ENCODE measurements around the gene ENTPD3. TPM values are rescaled to one million over a fixed set of nuclear protein-coding genes. Genes with fewer than 3 reads are reported as not detected.

ENTPD3 gene, protein sequence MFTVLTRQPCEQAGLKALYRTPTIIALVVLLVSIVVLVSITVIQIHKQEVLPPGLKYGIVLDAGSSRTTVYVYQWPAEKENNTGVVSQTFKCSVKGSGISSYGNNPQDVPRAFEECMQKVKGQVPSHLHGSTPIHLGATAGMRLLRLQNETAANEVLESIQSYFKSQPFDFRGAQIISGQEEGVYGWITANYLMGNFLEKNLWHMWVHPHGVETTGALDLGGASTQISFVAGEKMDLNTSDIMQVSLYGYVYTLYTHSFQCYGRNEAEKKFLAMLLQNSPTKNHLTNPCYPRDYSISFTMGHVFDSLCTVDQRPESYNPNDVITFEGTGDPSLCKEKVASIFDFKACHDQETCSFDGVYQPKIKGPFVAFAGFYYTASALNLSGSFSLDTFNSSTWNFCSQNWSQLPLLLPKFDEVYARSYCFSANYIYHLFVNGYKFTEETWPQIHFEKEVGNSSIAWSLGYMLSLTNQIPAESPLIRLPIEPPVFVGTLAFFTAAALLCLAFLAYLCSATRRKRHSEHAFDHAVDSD
- polyA plus RNA-seq (ENCODE audit: insufficient read length), result 0.46 TPM

DNA sequence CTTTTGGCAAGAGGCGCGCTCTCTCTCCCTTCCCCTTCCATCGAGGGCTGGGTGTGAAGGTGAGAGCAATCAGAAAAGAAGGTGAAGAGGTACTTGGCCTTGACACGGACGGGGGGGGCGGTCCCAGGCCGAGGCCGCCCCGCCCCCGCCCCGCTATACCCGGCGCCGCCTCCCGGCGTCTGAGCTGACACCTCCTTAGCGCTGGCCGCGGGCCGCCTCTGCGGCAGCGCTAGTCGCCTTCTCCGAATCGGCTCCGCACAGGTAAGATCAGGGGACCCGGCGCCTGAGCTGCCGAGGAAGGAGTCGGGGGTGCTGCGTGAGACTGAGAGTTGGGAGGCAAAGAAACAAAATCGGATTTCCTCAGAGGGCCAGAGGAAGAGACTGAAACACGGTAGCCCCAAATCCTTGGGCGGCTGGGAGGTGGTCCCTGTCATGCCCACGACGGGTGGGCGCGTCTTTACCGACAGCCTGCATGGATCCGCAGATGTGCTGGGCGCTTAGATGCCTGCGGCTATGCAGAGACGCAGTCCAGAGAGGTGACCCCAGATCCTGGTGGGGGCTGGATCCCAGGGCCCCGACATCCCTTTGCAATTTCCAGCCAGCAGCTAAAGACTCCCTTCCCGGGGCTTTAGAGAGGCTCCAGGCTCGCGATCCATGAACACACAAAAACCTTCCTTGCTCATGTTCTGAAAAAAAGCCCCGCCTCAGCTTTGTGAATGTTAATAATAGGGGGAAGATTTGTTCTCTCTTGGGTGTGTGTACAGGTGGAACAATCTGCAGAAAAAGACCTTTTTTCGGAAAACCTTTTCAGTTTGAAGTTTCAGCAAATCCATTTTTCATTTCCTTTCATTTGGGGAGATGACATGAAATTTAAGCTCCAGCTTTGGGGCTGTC is at the start of gene ENTPD3:
Gene ENTPD3 (plus strand): TSS at position 184 of the 894 bp plus-strand sequence. CDS start 874 bp downstream, outside the sequence.
- no peak for DNase-seq (ENCODE audit: low read depth)

- no peak for DNase-seq (ENCODE audit: low read depth)
Measured at GRCh38 chr3:40339871-40340270, 47.1 kb upstream of the ENTPD3 start.

DNA sequence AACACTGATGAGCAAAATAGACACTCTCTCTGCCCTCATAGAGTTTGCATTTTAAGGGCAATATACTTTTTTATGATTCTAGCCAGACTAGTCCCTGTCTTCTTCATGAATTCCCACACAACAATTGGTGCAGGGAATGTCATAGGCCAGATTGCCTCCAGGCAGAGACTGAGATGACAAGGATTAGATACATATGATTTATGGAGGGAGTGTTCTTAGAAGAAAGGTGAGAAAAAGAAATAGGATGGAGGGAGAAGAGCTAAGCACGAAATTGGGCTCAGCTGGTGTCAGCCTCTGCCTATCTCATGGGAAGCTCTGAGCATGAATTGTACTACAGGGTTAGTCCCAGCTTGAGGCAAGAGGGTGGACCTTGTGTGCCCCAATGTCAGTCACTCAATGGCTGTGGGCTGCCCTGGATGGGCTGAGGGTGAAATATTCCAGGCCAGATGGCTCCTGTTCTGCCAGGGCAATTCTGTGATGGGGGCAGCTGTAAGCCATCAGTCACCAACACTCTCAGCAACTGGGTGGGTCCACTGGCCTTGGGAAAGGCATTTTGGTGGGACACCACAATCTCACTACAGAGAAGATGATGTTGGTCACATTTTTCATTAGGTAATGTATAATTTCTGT is 46.3 kb upstream of the ENTPD3 start:
- no peak for DNase-seq (ENCODE audit: low read depth)

GRCh38 chr3:40341671-40342070 is 45.3 kb upstream of the ENTPD3 start:
- no peak for DNase-seq (ENCODE audit: low read depth)

DNA sequence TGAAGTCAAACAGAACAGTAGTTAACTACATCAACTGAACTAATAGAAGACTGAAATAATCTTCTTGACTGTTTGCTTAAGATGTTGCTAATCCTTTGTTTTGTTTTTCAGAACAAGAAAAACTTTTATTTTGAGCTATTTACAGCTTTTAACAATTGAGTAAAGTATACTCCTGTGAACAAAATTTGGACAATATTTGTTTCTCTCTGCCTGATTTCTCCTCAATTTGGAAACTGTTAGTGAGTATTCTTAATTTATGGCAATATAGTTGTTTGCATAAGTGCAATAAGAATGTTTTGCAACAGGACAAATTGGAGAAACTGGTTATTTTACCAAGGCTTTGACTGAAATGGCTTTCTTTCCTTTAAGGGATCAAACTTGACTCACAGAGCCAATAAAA is 36.5 kb upstream of the ENTPD3 start:
- no peak for DNase-seq (ENCODE audit: low read depth)

DNA sequence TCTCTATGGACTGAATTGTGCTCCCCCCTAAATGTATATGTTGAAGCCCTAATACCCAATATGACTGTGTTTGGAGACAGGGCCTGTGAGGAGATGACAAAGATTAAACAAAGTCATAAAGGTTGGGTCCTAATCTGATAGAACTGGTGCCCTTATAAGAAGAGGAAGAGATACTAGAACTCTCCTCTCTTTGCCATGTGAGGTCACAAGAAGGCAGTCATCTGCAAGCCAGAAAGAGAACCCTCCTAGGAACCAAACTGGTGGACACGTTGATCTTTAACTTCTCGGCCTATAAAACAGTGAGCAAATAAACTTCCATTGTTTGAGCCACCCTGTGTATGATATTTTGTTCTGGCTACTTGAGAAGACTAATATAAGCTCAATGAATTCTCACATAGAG is 31.6 kb upstream of the ENTPD3 start:
- no peak for DNase-seq (ENCODE audit: low read depth)

DNA sequence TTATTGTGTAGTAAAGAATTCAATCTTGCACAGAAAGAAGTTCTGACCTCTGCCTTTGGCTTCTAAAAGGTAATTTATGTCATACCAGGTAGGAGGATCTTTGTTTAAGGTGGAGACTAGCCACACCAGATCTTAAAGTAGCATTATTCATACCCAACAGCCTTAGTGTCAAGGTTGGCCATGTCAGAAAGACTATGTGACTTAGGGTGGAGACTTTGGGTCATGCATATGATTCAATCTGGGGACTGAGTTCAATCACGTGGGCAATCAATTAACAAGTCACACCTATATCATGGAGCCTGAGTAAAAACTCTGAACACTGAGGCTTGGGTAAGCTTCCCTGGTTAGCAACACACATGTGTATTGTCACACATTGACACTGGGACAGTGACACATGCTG is 28.5 kb upstream of the ENTPD3 start:
- no peak for DNase-seq (ENCODE audit: low read depth)

DNA sequence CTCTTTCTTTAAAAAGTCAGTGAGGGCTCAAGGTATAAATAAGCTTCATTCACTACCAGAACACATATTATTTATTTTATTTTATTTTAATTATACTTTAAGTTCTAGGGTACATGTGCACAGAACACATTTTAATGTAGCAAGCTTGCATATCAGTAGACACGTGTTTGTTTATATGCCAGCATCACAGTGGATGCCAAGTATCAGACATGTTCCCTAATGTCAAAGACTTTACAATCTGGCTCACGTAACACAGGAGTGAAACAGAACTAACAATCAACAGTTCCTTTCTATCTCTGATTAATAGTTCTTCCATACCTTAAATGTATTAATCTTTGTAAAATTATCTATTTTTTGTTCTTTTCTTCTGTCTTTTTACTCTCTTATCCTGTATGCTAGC is 23.3 kb upstream of the ENTPD3 start:
- DNase-seq (ENCODE audit: low read depth), result no peak

GRCh38 chr3:40366203-40367162 is 20.5 kb upstream of the ENTPD3 start:
- DNase-seq (ENCODE audit: low read depth), result no peak

GRCh38 chr3:40369716-40370115 is 17.3 kb upstream of the ENTPD3 start:
- DNase-seq (ENCODE audit: low read depth), result no peak

- DNase-seq (ENCODE audit: low read depth), result no peak
Measured at GRCh38 chr3:40377822-40378221, 9.2 kb upstream of the ENTPD3 start.

DNA sequence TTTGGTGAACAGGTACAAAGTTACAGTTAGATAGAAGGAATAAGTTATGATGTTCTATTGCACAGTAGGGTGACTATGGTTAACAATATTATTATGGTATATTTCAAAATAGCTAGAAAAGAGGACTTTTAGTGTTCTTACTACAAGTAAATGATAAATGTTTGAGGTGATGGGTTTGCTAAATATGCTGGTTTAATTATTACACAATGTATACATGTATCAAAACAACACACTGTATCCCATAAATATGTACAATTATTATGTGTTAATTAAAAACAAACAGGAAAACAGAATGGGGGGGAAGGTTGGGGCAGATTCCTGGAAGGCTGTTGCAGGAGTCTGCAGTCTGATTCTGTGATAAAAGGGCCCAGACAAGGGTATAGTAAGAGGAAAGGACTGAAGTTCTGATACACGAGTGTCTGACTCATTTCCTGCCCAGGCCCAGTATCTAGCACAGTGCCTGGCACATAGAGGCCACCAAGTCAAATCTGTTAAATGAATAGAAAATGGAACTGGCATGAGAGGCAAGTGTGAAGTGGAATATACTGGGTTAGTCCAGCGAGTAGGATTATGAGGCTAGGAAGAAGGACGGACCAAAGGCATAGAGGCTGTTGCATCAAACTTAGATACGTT is 7.2 kb upstream of the ENTPD3 start:
- DNase-seq (ENCODE audit: low read depth), result no peak

DNA sequence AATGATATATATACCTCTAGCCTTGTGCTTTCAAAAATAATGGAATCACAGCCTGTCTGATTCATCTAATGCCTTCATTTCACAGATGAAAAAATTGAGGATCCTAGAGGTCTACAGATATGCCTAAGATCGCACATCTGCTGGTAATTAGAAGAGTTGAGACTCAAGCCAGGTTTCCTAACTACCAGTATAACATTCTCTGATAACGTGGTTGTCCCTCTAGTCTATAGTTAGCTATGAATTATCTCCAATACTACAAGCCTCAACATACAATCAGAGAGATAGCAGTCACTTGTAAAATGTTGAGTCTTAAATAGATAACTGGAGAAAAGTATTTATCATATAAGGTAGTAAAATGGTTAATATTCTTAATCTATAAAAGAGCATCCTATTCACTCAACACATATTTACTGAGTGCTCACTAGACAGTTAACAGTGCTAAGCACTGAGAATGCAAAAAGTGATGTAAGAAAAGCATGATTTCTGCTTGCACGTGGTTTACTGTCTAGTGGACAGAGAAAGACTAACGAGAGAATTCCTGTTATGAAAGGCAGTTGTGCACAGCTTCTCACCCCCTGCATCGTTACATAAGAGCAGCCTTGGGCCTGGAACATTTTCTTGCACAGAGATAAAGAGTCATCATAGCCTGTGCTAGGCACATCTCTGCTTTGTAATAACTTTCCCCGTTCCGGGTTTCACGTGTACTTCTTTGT is 4.9 kb upstream of the ENTPD3 start:
- no peak for DNase-seq (ENCODE audit: low read depth)

- no peak for DNase-seq (ENCODE audit: low read depth)
Measured at GRCh38 chr3:40382617-40382979, 4.4 kb upstream of the ENTPD3 start.

- no peak for DNase-seq (ENCODE audit: low read depth)
Measured at GRCh38 chr3:40386213-40386612, 771 bp upstream of the ENTPD3 start.

GRCh38 chr3:40387895-40388254 is 891 bp downstream of the ENTPD3 start:
- DNase-seq (ENCODE audit: low read depth), result no peak

GRCh38 chr3:40396406-40396805 is 9.4 kb downstream of the ENTPD3 start:
- no peak for DNase-seq (ENCODE audit: low read depth)

GRCh38 chr3:40397129-40397528 is 10.1 kb downstream of the ENTPD3 start:
- no peak for DNase-seq (ENCODE audit: low read depth)

DNA sequence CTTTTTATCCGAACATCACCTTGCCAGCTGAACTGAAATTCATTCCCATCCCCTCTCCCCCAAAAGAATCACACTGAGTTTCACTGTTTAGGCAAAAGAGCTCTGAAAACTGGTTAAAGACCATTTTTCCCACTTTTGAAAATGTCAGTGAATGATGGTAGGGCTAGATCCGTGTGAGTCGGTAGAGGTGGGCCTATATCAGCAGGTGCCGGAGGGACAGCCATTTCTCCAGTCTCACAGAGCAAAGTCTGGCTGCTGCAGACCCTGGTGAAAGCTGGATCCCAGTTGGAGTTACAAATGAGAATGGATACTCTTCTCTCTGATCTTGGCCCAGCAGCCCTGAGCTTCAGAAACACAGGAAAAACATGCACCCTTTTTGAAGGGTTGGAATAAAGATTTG is 10.9 kb downstream of the ENTPD3 start:
- no peak for DNase-seq (ENCODE audit: low read depth)

GRCh38 chr3:40398346-40398745 is 11.4 kb downstream of the ENTPD3 start:
- no peak for DNase-seq (ENCODE audit: low read depth)
